SK-N-SH treated with all-trans-retinoic acid at 6 μM for 48 hours (cell line): ENCODE data around the gene MTUS2.

Experiments
- ATAC-seq: fragments of 200-7000 bp; cut with Tn5 transposase; 3 replicates; pipeline ENCODE4 v1.9.1; 2020; ENCODE audit warnings: mild to moderate bottlenecking, moderate library complexity
- ARNTL ChIP-seq: fragments of 450-650 bp; formaldehyde crosslinking; IDR thresholded peaks from 2 replicates; pipeline ENCODE4 v1.5.0; 2020; ENCODE audit warnings: low read depth, mild to moderate bottlenecking, moderate library complexity, borderline replicate concordance
- BACH2 ChIP-seq: fragments of 250-450 bp; sonication (Bioruptor Pico); IDR thresholded peaks from 2 replicates; pipeline ENCODE4 v1.9.0; 2021; ENCODE audit warnings: mild to moderate bottlenecking, borderline replicate concordance
- CREB5 ChIP-seq: fragments of 250-450 bp; sonication (Bioruptor Pico); IDR thresholded peaks from 2 replicates; pipeline ENCODE4 v1.5.1; 2020; ENCODE audit warnings: low read depth, mild to moderate bottlenecking, moderate library complexity
- CSDC2 ChIP-seq: fragments of 250-450 bp; sonication (Bioruptor Pico); IDR thresholded peaks from 2 replicates; pipeline ENCODE4 v1.5.0; 2020; ENCODE audit warnings: mild to moderate bottlenecking, moderate library complexity
- CSRNP3 ChIP-seq: fragments of 250-450 bp; sonication (Bioruptor Pico); IDR thresholded peaks from 2 replicates; pipeline ENCODE4 v1.5.1; 2021; ENCODE audit warnings: mild to moderate bottlenecking, moderate library complexity
- ESRRG ChIP-seq: fragments of 250-450 bp; sonication (Bioruptor Pico); IDR thresholded peaks from 2 replicates; pipeline ENCODE4 v1.6.1; 2021; ENCODE audit warnings: mild to moderate bottlenecking
- GLIS3 ChIP-seq: fragments of 250-450 bp; sonication (Bioruptor Pico); IDR thresholded peaks from 2 replicates; pipeline ENCODE4 v1.5.0; 2020; ENCODE audit warnings: mild to moderate bottlenecking, moderate library complexity
- ISL1 ChIP-seq: fragments of 250-450 bp; sonication (Bioruptor Pico); IDR thresholded peaks from 2 replicates; pipeline ENCODE4 v2.1.2; 2022; ENCODE audit warnings: mild to moderate bottlenecking, moderate library complexity
- PATZ1 ChIP-seq: fragments of 250-450 bp; sonication (Bioruptor Pico); IDR thresholded peaks from 2 replicates; pipeline ENCODE4 v1.8.0; 2020; ENCODE audit warnings: mild to moderate bottlenecking, moderate library complexity, borderline replicate concordance
- POU6F1 ChIP-seq: fragments of 250-450 bp; sonication (Bioruptor Pico); IDR thresholded peaks from 2 replicates; pipeline ENCODE4 v1.8.0; 2021; ENCODE audit warnings: low read depth, mild to moderate bottlenecking, moderate library complexity, borderline replicate concordance
- PPARA ChIP-seq: fragments of 250-450 bp; sonication (Bioruptor Pico); IDR thresholded peaks from 2 replicates; pipeline ENCODE4 v1.5.0; 2020; ENCODE audit warnings: mild to moderate bottlenecking, borderline replicate concordance
- RARB ChIP-seq: fragments of 250-450 bp; sonication (Bioruptor Pico); IDR thresholded peaks from 2 replicates; pipeline ENCODE4 v1.8.0; 2021; ENCODE audit warnings: mild to moderate bottlenecking, moderate library complexity
- SNAI2 ChIP-seq: fragments of 250-450 bp; sonication (Bioruptor Pico); IDR thresholded peaks from 2 replicates; pipeline ENCODE4 v1.5.0; 2020; ENCODE audit warnings: mild to moderate bottlenecking, moderate library complexity
- TOX ChIP-seq: fragments of 250-450 bp; sonication (Bioruptor Pico); IDR thresholded peaks from 2 replicates; pipeline ENCODE4 v1.8.0; 2021; ENCODE audit warnings: mild to moderate bottlenecking, moderate library complexity, borderline replicate concordance
- TSHZ2 ChIP-seq: fragments of 250-450 bp; sonication (Bioruptor Pico); IDR thresholded peaks from 2 replicates; pipeline ENCODE4 v1.5.0; 2020; ENCODE audit warnings: mild to moderate bottlenecking, moderate library complexity
- ZC3H10 ChIP-seq: fragments of 250-450 bp; sonication (Bioruptor Pico); IDR thresholded peaks from 2 replicates; pipeline ENCODE4 v1.5.1; 2021; ENCODE audit warnings: mild to moderate bottlenecking, moderate library complexity
- ZFP3 ChIP-seq: fragments of 250-450 bp; sonication (Bioruptor Pico); IDR thresholded peaks from 2 replicates; pipeline ENCODE4 v1.5.0; 2020; ENCODE audit warnings: mild to moderate bottlenecking, moderate library complexity
- ZFP30 ChIP-seq: fragments of 450-650 bp; formaldehyde crosslinking; IDR thresholded peaks from 2 replicates; pipeline ENCODE4 v1.5.0; 2022; ENCODE audit warnings: mild to moderate bottlenecking, moderate library complexity
- ZNF565 ChIP-seq: fragments of 450-650 bp; formaldehyde crosslinking; conservative IDR thresholded peaks from 2 replicates; pipeline ENCODE4 v1.5.0; 2020; ENCODE audit warnings: low read depth, mild to moderate bottlenecking, moderate library complexity

Gene MTUS2

GRCh38 chr13:29131159-29131558 lies 311.0 kb downstream of the MTUS2 start (continued):
- TF ChIP-seq CSRNP3 (CRISPR knock-in tag) = no peak
- TF ChIP-seq CREB5 (CRISPR knock-in tag) = no peak
- no peak for TF ChIP-seq RARB (CRISPR knock-in tag)
- no peak for TF ChIP-seq ISL1 (CRISPR knock-in tag)
- no peak for TF ChIP-seq GLIS3 (CRISPR knock-in tag)
- no peak for TF ChIP-seq TOX (CRISPR knock-in tag)
- no peak for TF ChIP-seq PATZ1 (CRISPR knock-in tag)
- TF ChIP-seq SNAI2 (CRISPR knock-in tag) = no peak

GRCh38 chr13:29131881-29132668 lies 311.9 kb downstream of the MTUS2 start:
- no peak for ATAC-seq
- no peak for TF ChIP-seq ZNF565 (CRISPR knock-in tag)
- TF ChIP-seq ZC3H10 = no peak
- TF ChIP-seq ZFP30 (CRISPR knock-in tag) = no peak
- TF ChIP-seq PATZ1 (CRISPR knock-in tag) = no peak
- no peak for TF ChIP-seq ARNTL (CRISPR knock-in tag)
- TF ChIP-seq RARB (CRISPR knock-in tag) = no peak
- TF ChIP-seq SNAI2 (CRISPR knock-in tag) = no peak
- no peak for TF ChIP-seq TSHZ2 (CRISPR knock-in tag)
- no peak for TF ChIP-seq PPARA (CRISPR knock-in tag)
- no peak for TF ChIP-seq CSDC2
- TF ChIP-seq CREB5 (CRISPR knock-in tag) = no peak
- no peak for TF ChIP-seq BACH2 (CRISPR knock-in tag)
- no peak for TF ChIP-seq GLIS3 (CRISPR knock-in tag)
- TF ChIP-seq POU6F1 (CRISPR knock-in tag) = no peak
- TF ChIP-seq ESRRG (CRISPR knock-in tag) = no peak
- TF ChIP-seq ZFP3 (CRISPR knock-in tag) = no peak
